GF-D8 (cell line): Measurements from ENCODE around the gene RNF126.
"Not testable (repeated sequence)": the region's sequence is repeated elsewhere in the genome, so short reads cannot be mapped to it uniquely, and the experiment has no call there.

Experiments used
- DNase-seq: peaks from one replicate; lab custom pipeline; 2025; lab: John Stamatoyannopoulos, UW

Gene RNF126

GRCh38 chr19:646779-647565, 16.0 kb downstream of the RNF126 start:
- no peak for DNase-seq

- DNase-seq: no peak
Observed at GRCh38 chr19:645912-646778, 16.9 kb downstream of the RNF126 start.

GRCh38 chr19:644789-645188, 18.2 kb downstream of the RNF126 start:
- DNase-seq: no peak

GRCh38 chr19:644363-644762, 18.7 kb downstream of the RNF126 start:
- no peak for DNase-seq

GRCh38 chr19:643736-644135, 19.3 kb downstream of the RNF126 start:
- DNase-seq: no peak

- DNase-seq: no peak
Observed at GRCh38 chr19:642767-643727, 20.0 kb downstream of the RNF126 start.

GRCh38 chr19:641702-642101, 21.3 kb downstream of the RNF126 start:
- no peak for DNase-seq

- no peak for DNase-seq
Observed at GRCh38 chr19:640606-641189, 22.3 kb downstream of the RNF126 start.

- no peak for DNase-seq
Observed at GRCh38 chr19:640161-640558, 22.9 kb downstream of the RNF126 start.

GRCh38 chr19:639253-640160, 23.5 kb downstream of the RNF126 start, which contains the start of gene FGF22:
FGF22 (plus strand) TSS chr19:639879; CDS start chr19:639926, 47 bp downstream.
- DNase-seq: no peak

- DNase-seq: no peak
Observed at GRCh38 chr19:638906-639252, 24.1 kb downstream of the RNF126 start.

GRCh38 chr19:634975-635652, 27.9 kb downstream of the RNF126 start:
- DNase-seq: no peak

GRCh38 chr19:633786-634639, 29.0 kb downstream of the RNF126 start:
- DNase-seq: no peak

- DNase-seq: peak; percentile 93
Observed at GRCh38 chr19:633068-633785, 29.8 kb downstream of the RNF126 start, which contains the start of gene POLRMT. POLRMT (minus strand) TSS chr19:633537; CDS start chr19:633512, 25 bp downstream.

- DNase-seq: peak; percentile 26
Observed at GRCh38 chr19:632579-633067, 30.4 kb downstream of the RNF126 start.

- DNase-seq: no peak
Observed at GRCh38 chr19:629961-630714, 32.9 kb downstream of the RNF126 start.

- DNase-seq: not testable (repeated sequence)
Observed at GRCh38 chr19:629515-629914, 33.5 kb downstream of the RNF126 start.
